ENCODE data around the gene TSHZ2. TPM values are rescaled to one million over a fixed set of nuclear protein-coding genes. Genes with fewer than 3 reads are reported as not detected.

Gene TSHZ2
- total RNA-seq, 2 donors from 2014 or later, result 34.6 to 50.0 TPM

DNA sequence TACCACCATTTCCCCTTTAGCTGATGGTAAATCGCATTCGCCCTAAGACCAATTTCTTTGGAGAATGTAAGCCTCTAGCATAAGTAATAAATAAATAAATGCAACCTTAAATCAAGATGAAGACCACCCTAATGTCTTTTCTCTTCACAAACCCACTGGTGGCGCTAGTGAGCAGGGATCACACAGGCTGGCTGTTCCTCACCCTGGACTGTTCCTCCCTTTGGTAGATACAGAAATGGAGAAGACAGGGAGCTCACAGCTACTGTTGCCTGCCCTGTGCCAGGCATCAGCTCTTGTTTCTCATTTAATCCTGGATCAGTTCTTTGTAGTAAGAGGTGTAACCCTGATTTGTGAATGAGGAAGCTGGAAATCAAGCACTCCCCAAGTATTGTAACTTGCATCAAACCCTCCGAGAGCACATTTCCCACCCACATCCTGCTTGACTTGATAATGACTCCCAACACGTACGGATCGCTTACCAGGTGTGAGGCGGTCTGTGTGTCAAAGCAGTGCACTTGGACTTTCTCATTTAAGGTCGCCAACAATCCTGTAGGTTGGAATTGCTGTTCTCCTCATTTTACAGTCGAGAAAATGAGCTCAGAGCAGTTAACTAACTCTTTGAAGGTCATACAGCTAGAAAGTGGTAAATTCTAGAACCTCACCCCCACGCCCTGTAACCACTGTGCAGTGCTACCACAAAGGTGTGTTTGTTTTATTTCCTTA is 236.1 kb downstream of the TSHZ2 start:
- no peak for DNase-seq (ENCODE audit: low spot score)
- intact Hi-C loops (cut with DNase I), result no loop called here

DNA sequence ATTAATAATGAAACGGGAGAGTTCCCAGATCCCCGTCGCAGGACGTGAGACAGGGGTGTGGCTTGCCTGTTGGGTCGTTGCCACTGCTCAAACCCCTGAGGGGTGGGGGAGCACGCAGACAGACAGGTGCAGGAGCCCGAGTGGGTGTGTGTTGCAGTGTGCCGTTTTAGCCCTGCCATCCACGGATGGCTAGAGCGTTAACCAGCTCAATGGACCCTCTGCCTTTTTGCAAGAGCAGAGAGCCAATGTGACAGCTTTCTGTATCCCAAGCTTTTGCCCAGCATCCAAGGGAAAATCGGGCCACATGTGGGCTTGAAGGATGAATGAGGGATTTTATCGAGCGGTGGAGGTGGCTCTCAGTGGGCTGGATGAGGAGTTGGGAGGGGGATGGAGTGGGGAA is 237.9 kb downstream of the TSHZ2 start:
- DNase-seq (ENCODE audit: low spot score), result no peak
- intact Hi-C loops (cut with DNase I), result no loop called here

- no peak for DNase-seq (ENCODE audit: low spot score)
- intact Hi-C loops (cut with DNase I), result no loop called here
Observed at GRCh38 chr20:53210931-53211330, 238.8 kb downstream of the TSHZ2 start.

GRCh38 chr20:53212018-53212417 is 239.9 kb downstream of the TSHZ2 start:
- DNase-seq (ENCODE audit: low spot score), result no peak

DNA sequence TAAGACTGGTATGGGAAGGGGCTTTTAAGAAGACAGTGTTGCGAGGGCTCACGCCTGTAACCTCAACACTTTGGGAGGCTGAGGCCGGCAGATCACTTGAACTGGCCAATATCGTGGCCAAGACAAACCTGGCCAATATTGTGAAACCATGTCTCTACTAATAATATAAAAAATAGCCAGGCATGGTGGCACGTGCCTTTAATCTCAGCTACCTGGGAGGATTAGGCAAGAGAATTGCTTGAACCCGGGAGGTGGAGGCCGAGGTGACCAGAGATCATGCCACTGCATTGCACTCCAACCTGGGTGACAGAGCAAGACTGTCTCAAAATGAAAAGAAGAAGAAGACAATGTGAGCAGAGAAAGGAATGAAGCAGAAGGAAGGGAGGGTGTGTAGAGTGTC is 242.2 kb downstream of the TSHZ2 start:
- intact Hi-C loops (cut with DNase I), result no loop called here
- no peak for DNase-seq (ENCODE audit: low spot score)

More at GRCh38 chr20:53212018-53212417, 239.9 kb downstream of the TSHZ2 start:
- intact Hi-C loops (cut with DNase I), result no loop called here

GRCh38 chr20:53215166-53215565 is 243.0 kb downstream of the TSHZ2 start:
- intact Hi-C loops (cut with DNase I), result no loop called here
- no peak for DNase-seq (ENCODE audit: low spot score)

DNA sequence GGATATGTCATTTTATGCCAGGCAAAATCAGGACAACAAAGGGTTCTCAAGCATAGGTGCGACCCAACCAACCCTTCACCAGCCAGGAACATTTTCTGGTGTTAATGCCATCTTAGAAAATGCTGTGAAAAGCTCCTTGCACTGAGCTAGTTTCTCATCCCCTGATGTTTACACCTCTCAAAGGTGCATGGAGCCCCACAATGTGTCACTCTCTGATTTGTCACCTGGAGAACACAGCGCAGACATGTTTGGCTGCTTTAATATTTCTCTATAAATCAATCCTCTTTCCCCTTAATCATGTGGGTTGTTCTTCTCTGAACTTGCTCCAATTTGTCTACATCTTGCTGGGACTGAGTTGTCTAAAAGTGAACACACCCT is 244.3 kb downstream of the TSHZ2 start:
- no peak for DNase-seq (ENCODE audit: low spot score)
- intact Hi-C loops (cut with DNase I), result no loop called here

GRCh38 chr20:53216856-53217576 is 244.9 kb downstream of the TSHZ2 start:
- peak; percentile 87 for DNase-seq (ENCODE audit: low spot score)
- intact Hi-C loops (cut with DNase I), result no loop called here

DNA sequence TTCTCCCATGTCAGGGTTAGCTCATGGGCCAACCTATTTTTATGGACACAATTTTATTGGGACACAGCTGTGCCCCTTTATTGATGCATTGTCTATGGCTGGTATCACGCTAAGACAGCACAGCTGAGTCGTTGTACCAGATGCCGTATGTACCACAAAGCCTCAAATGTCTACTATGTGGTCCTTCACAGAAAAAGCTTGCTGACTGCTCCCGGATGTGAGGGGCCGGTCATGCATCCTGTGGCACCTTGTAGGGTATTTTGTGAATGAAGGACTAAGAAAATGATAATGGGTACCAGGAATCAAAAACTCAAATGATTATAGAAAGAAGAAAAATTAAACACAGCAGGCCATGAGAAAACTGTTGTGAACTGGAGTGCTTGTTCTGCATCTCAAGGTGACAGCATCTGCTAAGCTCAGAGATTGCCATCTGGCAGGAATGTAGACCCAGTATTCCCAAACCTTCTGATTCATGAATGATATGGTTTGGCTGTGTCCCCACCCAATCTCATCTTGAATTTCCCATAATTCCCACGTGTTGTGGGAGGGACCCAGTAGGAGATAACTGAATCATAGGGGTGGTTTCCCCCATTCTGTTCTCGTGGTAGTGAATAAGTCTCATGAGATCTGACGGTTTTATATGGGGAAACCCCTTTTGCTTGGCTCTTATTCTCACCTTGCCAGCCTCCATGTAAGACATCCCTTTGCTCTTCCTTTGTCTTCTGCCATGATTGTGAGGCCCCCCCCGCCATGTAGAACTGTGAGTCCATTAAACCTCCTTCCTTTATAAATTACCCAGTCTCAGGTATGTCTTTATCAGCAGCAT is 248.5 kb downstream of the TSHZ2 start:
- intact Hi-C loops (cut with DNase I), result no loop called here
- DNase-seq (ENCODE audit: low spot score), result no peak

- intact Hi-C loops (cut with DNase I), result no loop called here
- DNase-seq (ENCODE audit: low spot score), result no peak
Observed at GRCh38 chr20:53221731-53222130, 249.6 kb downstream of the TSHZ2 start.

DNA sequence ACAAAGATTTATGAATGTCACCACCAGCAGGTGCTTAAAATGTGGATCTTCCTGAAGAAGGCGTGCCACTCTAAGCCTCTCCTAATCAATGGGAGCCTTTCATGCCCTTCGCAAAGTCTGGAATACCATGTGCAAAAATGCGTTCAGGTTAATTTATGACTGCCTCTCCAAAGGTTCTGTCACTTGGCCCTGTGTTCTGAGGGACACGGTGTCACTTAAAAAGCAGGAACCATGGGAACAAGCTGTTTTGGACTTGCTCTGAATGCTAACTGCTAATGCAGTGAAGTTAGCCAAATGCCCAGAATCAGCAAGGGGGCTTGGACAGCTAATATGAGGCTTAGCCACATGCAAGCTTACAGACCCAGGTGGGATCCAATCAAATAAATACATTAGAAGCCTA is 250.3 kb downstream of the TSHZ2 start:
- intact Hi-C loops (cut with DNase I), result no loop called here
- DNase-seq (ENCODE audit: low spot score), result no peak

- intact Hi-C loops (cut with DNase I), result no loop called here
- DNase-seq (ENCODE audit: low spot score), result no peak
Observed at GRCh38 chr20:53222932-53223331, 250.8 kb downstream of the TSHZ2 start.

- intact Hi-C loops (cut with DNase I), result no loop called here
Observed at GRCh38 chr20:53223626-53224172, 251.5 kb downstream of the TSHZ2 start.

DNA sequence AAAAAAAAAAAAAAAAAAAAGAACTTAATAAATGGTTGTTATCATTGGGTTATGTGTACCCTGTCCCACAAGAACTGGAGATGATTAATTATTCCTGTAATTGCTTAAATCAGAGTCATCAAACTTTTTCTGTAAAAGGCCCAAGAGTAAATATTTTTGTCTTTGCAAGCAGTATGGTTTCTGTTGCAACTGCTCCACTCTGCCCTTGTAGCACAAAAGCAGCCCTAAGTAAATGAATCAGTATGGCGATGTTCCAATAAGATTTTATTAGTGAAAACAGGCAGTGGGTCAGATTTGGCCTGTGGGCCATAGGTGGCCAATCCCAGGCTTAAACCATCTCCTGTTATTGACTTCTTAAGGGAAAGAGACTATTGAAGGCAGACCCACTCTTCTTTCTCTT is 252.7 kb downstream of the TSHZ2 start:
- intact Hi-C loops (cut with DNase I), result no loop called here
- no peak for DNase-seq (ENCODE audit: low spot score)

More at GRCh38 chr20:53223626-53224172, 251.5 kb downstream of the TSHZ2 start:
- DNase-seq (ENCODE audit: low spot score), result no peak

DNA sequence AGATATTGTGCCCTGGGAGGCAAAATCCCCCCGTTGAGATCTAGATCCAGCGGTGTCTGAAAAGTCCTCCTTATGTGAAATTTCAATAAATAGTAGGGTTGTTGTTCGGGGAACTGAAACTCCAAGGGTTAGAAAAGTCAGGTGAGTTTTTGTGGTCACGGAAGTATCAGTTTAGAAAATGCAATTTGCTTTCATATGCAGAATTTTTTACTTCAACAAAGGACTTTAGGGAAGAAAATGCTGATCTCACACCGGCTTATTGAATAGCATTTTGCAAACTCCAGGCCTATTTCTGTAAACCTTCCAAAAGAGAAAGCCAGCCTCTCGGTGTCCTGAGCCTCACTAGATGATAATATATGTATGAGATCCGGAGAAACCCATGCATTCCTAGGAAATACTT is 254.7 kb downstream of the TSHZ2 start:
- intact Hi-C loops (cut with DNase I), result no loop called here
- no peak for DNase-seq (ENCODE audit: low spot score)

DNA sequence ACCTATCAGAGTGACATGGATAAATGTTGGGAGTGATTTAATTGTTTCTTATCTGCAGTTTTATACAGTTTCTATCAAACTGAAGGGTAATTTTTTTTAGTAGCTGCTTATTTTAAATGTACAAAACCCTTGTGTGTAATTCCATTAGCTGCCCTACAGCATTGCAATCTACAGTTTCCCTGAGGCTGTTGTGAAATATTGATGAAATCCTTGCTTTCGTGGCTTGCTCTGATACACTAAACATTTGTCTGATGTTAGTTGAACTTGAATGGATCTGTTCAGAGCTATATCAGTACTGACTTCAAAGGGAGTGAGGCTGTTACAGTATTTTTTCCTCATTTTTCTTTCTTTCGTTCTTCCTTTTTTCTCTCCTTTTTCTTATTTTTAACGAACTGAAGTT is 255.4 kb downstream of the TSHZ2 start:
- intact Hi-C loops (cut with DNase I), result no loop called here
- no peak for DNase-seq (ENCODE audit: low spot score)

DNA sequence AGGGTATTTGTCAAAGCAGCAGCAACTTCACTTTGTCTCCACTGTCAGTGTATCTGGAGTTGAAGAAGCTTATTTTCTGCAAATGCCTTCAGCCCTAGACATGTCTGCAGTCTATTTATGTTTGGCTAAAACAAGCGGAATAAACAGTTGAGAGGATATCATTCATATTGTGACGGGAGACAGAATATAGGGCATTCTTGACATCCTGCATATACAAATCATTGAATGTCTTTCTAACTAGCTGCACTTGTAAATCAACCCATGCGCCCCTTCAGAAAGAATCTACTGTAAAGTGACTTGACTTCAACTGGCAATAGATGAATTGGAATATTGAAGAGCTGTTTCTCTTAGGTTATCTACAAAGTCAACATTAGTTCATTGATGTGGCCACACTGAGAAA is 258.9 kb downstream of the TSHZ2 start:
- DNase-seq (ENCODE audit: low spot score), result no peak
- intact Hi-C loops (cut with DNase I), result no loop called here

- DNase-seq (ENCODE audit: low spot score), result no peak
- intact Hi-C loops (cut with DNase I), result no loop called here
Observed at GRCh38 chr20:53237461-53237860, 265.3 kb downstream of the TSHZ2 start.

- DNase-seq (ENCODE audit: low spot score), result no peak
- intact Hi-C loops (cut with DNase I), result no loop called here
Observed at GRCh38 chr20:53238121-53238660, 266.0 kb downstream of the TSHZ2 start.

- intact Hi-C loops (cut with DNase I), result no loop called here
- no peak for DNase-seq (ENCODE audit: low spot score)
Observed at GRCh38 chr20:53243152-53243551, 271.0 kb downstream of the TSHZ2 start.
